GM18502 (cell line): ENCODE data around the gene MTA1.

Experiments used
- ATAC-seq: cut with Tn5 transposase; IDR thresholded peaks from one replicate; pipeline ENCODE4 v1.9.1; 2021; ENCODE audit warnings: mild to moderate bottlenecking; ENCODE audit not compliant: unreplicated experiment, poor library complexity

MTA1 gene

GRCh38 chr14:105439710-105440553, 20.3 kb downstream of the MTA1 start:
- ATAC-seq, result no peak

- no peak for ATAC-seq
Observed at GRCh38 chr14:105440554-105440900, 20.9 kb downstream of the MTA1 start.

GRCh38 chr14:105440992-105441391, 21.4 kb downstream of the MTA1 start:
- ATAC-seq, result no peak

GRCh38 chr14:105442125-105442524, 22.5 kb downstream of the MTA1 start:
- ATAC-seq, result no peak

- ATAC-seq, result no peak
Observed at GRCh38 chr14:105442834-105443233, 23.2 kb downstream of the MTA1 start.

GRCh38 chr14:105444859-105445258, 25.2 kb downstream of the MTA1 start:
- no peak for ATAC-seq

- ATAC-seq, result no peak
Observed at GRCh38 chr14:105445290-105445689, 25.7 kb downstream of the MTA1 start.

GRCh38 chr14:105445901-105446845, 26.5 kb downstream of the MTA1 start:
- ATAC-seq, result no peak

- ATAC-seq, result no peak
Observed at GRCh38 chr14:105446971-105447370, 27.3 kb downstream of the MTA1 start.

GRCh38 chr14:105447651-105448640, 28.3 kb downstream of the MTA1 start:
- no peak for ATAC-seq

GRCh38 chr14:105448706-105449111, 29.1 kb downstream of the MTA1 start:
- no peak for ATAC-seq

- ATAC-seq, result no peak
Observed at GRCh38 chr14:105449276-105450122, 29.9 kb downstream of the MTA1 start.

GRCh38 chr14:105450123-105450505, 30.5 kb downstream of the MTA1 start:
- ATAC-seq, result no peak

GRCh38 chr14:105450864-105451720, 31.5 kb downstream of the MTA1 start:
- ATAC-seq, result no peak

GRCh38 chr14:105452963-105453362, 33.3 kb downstream of the MTA1 start:
- no peak for ATAC-seq

GRCh38 chr14:105453847-105454246, 34.2 kb downstream of the MTA1 start:
- no peak for ATAC-seq

GRCh38 chr14:105455086-105455640, 35.5 kb downstream of the MTA1 start:
- ATAC-seq, result no peak
